NCI-H146 treated with DMSO at 0.1 percent for 48 hours (cell line): ENCODE data around the gene DVL1.

Experiments
- DNase-seq: peaks from one replicate; lab custom pipeline; 2025; ENCODE audit not compliant: unreplicated experiment; lab: John Stamatoyannopoulos, UW

DVL1 gene

DNA sequence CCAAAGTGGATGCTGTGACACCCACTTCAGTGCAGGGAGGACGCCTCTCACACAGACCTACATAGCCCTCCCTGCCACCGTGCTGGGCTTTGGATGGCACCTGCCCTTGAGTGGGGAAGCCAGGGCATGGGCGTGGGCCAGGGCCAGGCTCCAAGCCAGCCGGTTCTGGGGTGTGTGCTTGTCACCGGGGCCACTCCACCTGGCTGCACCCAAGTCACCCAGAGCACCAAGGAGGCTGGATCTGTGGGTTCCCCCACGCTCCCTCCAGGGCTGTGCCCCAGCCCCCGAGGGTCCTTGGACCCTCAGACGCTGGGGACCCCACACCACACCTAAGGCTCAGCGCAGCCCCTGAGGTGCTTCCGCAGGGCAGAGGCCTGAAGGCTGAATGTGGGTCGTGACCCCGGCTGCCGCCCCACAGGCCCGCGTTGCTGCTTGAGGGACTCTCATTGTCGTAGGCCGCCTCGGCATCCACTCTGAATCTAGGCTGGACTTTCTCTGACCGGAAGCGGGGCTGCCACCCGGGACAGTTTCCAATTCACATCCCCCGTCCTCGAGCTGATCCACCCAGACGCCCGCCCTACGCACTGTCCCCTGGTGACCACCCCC, 7.7 kb upstream of the DVL1 start:
- DNase-seq, result no peak

DNA sequence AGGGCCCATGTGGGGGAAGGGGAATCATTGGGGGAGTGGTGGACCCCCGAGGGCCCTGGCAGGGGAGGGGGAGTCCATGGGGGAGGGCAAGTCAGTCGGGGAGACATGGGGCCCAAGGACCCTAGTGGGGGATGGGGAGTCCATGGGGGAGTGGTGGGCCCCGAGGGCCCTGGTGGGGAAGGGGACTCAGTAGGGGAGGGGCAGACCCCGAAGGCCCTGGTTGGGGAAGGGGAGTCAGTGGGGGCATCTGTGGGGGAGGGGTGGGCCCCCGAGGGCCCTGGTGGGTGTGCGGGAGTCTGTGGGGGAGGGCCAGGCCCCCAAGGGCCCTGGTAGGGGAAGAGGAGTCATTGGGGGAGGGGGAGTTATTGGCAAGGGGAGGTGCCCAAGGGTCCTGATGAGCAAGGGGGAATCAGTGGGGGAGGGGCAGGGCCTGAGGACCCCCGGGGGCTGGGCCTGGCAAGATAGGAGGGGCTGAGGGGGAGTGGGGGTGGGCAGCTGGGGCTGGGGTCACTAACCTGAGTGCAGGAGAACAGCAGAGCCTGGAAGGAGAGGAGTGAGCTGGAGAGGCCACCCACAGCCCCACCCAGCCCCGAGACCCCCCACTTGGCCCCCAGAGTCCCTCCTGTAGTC, 7.1 kb upstream of the DVL1 start:
- no peak for DNase-seq

DNA sequence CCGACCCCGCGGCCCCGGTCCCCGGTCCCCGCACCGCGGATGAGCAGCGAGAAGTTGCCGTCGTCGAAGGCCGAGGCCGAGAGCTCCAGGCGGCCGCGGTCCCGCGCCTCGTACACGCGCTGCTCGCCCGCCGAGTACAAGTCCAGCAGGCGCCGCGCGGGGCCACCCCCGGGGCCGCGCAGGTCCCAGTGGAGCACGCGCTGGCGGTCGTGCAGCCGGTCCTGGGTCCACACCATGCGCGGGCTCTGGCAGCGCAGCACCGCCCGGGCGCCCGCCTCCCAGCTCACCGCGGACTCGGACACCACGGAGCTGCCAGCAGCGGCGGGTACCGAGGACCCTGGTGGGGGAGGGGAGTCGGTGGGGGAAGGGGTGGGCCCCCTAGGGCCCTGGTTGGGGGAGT, 6.2 kb upstream of the DVL1 start:
- no peak for DNase-seq

DNA sequence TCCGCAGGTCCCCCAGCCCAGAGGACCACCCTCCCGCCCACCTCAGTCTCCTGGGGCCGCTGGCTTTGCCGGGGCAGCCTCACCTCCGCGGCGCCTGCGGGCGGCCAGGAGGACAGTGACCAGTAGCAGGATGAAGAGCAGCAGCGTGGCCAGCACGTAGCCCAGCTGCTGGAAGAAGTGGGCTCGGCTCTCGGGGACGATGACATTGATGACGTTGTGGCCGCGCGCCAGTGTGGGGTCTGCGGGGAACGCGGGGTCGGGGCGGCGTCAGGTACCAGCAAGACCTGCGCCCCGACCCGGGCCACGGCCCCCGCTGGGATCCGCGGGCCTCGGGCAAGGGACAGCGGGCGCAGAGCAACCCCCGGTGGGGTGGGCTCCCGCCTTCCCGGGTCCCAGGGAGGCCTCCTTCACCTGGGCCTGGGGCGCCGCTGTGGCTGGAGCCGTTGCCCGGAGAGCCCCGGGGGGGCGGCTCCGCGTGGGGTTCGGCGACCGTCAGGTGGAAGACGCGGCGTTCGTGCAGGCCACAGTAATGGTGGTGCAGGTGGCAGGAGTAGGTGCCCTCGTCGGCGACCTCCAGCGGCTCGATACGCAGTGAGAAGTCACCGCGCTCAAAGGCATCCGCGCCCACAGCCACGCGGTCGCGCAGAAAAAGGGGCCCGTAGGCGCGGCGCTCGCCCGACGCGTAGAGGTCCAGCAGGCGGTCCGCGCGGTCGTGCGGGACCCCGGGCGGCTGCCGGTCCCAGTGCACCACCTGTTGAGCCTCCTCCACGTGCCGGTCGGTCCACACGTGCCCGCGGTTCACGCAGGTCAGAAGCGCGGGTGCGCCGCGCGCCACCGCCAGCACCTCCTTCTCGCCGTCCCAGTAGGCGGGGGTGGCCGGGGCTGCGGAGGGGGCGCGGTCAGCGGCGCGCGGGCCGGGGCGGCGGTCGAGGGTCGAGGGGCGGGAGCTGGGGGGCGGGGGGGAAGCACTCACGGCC, 5.3 kb upstream of the DVL1 start:
- no peak for DNase-seq

DNA sequence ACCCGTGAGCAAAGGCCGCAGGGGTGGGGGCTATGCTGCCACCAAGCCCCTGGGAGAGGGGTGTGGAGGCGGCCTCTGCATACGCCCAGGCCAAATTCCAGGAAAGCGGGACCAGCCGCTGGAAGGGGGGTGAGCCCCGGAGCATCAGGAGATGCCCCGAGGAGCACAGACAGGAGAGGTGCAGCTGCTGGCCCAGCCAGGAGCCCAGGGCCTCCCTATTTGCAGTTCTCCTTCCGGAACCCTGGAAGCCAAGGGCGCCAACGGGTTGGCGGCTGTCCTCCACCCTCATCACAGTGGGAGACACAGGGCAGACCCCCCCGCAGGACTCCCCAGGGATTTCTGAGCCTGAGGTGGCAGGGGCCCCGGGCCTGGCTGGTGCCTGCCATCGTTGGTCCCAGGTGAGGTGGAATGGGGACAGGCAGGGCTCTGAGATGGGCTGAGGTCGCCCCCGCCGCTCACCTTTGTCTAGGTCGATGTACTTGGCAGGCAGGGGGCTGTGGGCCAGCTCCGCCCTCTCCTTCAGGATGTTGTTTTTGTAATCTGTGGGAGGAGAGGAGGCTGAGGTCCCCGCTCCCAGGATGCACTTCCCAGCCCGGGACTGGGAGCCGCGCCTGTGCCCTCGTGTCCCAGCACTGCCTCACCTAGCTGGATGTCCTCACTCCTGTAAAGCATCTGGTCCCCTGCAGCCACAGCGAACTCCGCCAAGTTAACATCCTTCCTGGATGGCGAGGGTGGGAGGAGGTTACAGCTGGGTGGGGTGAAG, 4.4 kb upstream of the DVL1 start:
- no peak for DNase-seq

DNA sequence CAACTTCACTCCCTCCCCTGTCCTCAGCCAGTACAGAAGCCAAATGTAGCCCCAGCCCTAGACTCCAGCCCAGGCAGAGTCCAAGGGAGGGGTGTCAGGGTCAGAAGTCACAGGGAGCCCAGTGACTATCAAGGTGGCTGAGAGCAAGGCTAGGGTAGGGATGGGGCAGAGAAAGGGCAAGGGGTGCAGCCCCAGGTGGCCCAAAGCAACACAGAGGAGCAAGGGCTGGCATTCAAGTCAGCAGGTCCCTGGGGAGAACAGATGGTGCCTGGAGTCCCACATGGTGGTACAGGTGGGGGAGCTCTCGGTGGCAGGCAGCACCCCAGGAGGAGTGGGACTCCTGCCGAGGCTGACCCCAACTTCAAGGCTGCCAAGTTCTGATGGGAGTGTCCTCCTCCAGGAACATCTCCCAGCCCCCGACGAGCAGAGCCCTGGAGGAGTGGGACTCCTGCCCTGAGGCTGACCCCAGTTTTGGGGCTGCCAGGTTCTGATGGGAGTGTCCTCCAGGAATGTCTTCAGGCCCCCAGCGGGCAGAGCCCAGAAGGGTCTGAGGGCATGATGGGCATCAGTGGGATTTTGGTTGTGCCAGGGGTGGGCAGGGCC, 3.7 kb upstream of the DVL1 start:
- DNase-seq, result no peak

DNA sequence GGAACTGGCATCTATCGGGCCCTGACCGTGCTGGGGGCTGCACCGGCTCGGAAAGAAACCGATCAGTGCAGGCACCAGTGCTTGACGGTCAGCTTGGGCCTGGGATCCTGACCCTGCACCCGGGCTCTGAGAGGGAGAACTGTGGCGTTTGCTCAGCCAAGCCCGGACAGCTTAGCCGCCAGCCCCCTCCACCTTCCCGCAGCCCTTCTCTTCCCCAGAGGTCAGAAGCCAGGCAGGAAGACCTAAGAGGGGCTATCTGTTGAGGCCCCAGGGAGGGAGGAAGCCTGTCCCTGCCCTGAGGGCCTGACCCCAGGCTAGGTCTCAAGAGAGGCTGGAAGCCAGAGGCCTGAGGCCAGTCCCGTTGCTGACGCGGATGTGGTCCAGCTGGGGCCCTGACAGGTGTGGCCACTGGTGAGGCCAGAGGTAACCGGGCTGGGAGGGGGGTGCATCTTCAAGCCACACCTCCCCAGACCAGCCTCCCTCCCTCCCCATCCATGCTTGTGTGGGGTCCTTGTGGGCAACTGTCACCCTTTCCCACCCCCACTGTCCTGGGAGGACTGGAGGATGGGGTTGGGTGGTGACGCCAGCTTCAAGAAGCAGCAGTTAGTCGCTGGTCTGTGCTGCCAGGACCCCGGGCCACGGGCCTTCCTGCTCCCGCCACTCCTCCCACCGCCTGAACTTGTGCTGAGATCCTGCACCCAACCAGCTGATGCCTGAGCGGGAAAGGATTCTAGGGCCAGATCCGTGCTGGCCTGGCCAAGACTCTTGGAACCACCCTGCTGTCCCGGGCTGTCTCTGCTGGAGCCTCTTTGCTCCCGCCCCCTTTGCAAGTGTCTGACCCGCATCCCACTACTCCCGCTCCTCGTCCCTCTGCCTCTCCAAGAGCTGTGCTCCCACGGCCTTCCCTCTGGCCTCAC, 2.6 kb upstream of the DVL1 start:
- no peak for DNase-seq

DNA sequence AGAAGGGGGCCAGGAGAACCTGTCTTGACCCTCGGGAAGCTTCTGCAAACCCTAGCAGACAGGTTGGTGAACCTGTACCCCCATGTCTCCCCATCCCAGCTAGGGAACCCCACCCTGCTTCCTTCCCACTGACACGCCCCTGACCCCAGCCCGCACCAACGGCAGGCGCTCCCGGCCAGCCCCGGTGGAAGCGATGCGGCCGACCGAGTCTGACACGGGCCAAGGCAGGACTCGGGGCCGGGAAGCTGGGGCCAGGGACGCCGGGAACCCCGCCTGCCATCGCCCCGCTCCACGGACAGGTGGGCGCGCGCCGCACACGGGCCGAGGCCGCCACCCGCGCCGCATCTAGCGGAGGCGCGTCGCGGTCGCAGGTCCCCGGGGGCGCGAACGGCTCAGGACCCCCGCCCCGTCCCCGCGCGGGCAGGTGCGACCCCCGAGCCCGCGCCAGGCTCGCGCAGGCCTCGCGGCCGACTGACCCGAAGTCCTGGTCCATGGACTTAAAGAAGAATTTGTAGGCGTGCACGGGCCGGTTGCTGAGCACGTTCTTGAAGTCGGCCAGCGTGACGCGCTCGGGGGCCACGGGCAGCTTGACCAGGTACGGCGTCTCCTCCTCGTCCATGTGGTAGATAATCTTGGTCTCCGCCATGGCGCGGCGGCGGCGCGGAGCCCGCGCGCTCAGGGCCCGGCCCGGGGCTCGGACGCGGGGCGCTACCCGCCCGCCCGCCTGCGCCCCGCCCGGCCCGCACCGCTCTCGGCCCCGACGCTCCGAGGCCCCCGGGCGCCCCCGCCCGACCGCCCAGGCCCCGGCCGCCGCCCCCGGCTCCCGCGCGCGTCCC, 580 bp downstream of the DVL1 start:
- DNase-seq, result no peak

DNA sequence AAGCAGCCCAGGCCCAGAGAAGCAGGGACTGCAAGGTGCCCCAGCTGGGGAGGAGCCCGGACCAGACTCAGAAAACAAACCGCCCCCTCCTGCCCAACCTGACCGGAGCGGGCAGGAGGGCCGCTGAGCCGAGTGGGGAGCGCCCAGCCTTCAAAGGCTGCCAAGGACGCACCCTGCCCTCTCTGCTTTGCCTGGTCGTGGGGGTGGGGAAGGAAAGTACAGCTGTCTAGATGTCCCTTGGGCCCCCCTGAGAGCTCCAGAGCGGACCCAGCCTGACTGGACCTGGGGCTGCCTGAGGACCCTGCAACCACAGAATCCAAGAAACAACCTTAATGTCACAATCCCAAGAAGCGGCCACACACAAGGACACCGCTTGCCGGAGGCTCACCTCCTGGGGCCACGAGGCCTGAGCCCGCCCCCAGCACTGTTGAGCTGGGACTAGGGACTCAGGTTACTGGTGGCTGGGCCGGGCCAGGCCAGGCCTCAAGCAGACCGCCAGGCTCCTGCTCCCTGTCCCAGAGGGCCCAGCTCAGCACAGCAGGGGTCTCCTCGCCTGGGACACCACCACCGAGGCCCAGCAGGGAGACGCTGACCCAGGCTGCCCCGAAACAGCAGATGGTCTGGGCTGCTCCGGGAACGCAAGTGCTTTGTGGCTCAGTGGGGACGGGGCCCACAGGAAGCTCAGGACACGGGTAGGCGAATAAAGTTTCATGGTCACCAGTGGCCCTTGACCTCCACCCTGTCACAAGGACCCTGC, 1.4 kb downstream of the DVL1 start:
- no peak for DNase-seq

DNA sequence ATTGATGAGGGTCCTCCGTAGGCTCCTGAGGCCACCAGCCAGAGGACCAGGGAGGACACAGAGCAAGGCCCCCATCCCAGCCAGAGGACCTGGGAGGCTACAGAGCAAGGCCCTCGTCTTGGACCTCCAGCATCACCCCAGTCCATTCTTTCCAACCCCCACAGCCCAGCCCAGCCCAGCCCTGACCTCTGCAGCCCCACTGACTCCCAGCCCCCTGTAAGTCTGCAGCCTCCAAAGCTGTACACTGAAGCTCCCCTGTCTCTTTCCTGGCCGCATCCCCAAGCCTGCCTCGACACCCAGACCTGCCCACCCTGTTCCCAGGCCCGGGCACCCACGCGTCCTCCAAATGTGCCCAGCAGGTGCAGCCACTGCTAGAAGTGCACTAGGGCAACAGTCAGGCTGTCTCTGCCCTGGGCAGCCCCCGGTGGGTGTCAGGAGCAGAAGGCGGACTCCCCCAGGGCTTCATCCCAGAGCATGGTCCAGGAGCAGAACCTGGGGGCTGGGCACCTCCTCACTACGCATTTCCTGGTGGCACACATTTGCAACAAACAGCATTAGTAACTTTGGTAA, 2.1 kb downstream of the DVL1 start:
- DNase-seq, result no peak

DNA sequence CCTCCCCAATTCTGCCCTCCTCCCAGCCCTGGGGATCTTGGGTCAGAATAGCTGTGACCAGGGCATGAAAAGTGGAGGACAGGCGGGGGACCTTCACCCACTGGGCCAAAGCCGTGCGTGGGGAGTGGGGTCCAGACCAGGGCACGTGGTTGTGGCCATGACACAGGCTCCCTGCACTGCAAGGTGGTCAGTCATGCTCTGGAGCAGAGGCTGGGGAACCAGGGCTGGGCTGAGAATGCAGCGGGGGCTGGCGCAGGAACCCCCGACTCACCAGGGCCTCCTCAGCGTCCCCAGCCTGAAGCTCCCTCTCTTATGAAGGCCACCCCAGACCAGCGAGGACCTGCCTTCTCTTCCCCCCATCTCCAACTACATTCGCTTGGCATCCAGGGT, 2.7 kb downstream of the DVL1 start:
- no peak for DNase-seq

DNA sequence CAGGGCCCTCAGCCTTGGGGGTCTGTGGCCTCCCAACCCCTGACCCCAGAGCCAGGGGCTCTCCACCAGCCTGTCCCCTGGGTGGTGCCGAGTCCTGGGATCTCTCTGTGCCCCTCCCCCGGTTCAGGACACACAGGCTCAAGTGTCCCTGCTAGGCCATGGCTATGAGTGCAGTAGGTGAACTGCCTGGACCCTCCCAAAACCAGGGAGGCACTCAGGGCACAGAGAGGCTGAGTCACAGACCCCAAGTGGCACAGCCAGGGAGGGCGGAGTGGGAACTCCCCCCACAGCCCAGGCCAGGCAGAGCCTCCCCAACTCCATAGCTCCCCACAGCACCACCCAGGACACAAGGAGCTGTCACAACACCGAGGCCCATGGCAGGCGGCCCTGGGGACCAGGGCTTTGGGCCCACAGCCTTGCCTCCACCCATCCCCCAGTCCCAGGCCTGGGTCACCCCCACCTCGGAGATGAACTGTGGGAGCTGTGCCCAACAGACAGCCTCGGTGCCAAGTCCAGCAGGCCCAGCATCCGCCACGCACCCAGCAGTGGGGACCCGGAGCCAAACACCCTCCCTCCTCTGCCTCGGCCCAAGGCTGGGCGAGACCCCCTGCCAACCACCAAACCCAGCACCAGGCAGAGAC, 3.2 kb downstream of the DVL1 start:
- no peak for DNase-seq

DNA sequence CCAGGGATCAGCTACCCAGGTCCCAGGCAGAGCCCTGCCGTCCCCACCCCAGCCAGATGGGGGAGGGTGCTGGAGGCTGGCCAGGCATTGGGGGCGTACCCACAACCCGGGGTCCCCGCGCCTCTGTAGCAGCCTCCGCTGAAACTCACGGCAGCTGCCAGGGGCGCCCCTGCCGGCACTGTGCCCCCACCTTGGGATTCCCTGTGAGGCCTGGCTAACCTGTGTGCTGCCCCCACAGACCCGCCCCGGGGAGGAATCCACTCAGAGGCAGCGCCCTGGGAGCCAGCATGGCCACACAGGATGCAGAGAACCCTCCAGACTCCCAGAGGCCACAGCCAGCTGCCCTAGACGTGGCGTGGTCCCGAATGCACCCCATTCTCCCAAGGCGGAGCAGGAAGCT, 3.8 kb downstream of the DVL1 start:
- DNase-seq, result no peak

DNA sequence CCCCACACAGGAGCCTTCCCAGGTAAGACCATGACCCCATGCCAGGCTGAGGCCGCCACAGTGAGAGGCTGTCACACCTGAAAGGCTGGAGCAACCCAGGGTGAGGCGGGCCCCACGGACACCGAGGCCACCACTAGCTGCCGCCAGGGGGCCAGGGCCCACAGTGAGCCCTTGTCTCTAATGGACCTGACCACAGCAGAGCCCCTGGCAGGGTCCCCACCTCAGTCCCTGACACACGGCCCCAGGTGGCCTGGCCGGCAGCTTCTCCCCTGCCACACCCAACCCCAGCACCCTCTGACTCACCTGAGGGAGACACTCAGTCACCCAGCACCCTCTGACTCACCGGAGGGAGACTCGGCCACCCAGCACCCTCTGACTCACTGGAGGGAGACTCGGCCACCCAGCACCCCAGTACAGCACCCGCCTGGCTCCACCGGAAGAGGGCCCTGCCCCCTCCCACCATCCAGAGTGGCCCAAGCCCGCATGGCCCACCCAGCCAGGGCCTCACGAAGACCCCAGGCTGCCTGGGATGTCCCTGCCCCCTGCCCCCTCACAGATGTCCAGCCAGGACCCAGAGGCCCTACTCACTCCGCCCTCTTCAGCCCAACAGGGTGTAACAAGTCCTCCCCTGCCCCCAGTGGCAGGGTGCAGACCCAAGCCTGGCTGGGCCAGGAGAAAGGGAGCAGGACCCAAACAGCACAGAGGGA, 4.4 kb downstream of the DVL1 start:
- no peak for DNase-seq

DNA sequence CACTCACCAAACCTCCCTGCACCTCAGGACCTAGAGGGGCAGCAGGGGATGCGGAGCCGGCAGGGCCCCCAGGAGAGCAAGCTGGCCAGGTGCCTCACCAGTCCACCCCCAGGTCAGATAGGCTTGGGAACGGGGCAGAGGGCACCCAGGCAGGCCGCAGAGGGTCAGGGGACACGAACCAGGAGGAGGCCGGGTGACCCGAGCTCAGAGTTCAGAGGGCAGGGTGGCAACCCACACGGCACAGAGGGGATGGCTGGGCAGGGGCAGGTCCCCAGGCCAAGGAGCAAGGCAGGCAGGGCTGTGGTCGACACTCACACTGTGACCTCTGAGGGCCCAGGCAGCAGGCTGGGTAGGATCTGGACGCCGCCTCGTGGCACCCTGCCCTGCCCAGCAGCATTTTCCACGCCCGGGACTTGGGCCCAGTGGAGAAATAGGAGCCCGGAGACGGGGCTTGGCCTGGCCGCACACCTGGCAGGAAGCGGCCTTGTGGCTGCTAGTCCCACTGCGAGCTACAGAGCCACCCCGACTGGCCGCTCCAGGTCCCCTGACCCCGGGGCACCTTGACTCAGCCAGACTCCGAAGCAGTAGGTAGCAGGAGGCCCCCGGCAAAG, 5.3 kb downstream of the DVL1 start:
- no peak for DNase-seq

DNA sequence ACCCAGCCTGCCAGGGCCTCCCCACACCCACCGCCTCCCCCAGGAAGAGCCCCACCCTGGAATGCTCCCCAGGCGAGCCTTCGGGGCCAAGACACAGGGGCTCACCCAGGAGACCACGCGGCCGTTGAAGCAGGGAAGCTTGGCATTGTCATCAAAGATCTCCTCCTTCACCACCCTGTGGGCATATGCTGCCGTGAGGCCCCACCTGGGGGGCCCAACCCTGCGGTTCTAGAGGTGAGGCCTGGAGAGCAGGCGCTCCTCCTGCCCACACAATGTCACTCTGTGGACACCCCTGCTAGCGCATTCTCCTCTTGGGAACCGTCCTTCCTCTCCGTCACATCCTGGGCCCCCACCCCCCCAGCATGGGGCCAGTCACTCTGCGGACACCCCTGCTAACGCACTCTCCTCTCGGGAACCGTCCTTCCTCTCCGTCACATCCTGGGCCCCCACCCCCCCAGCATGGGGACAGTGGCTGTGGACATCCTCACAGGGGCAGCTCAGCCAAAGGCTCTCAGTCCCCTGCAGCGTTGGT, 6.6 kb downstream of the DVL1 start:
- no peak for DNase-seq
